Liver (tissue), 9 donors: Measurements from ENCODE around the gene STAT3. TPM values are rescaled to one million over a fixed set of nuclear protein-coding genes. Genes with fewer than 3 reads are reported as not detected.

ENCODE experiments used
- DNase-seq: peaks from one replicate; pipeline ENCODE4 v3.0.0-alpha.2; 2017; ENCODE audit warnings: low spot score
- H3K27ac ChIP-seq, 2 donors: one replicate each; pipeline ENCODE4 v1.7.0; 2013; ENCODE audit warnings: inconsistent platforms in 2 of 2, low read length in 2 of 2, control low read depth in 1 of 2, low read depth in 1 of 2, mild to moderate bottlenecking in 1 of 2
- H3K27me3 ChIP-seq, 4 donors: one replicate each; pipeline versions ENCODE4 v1.6.1 to v1.7.0; 2013; ENCODE audit warnings: low read length in 3 of 4, inconsistent platforms in 1 of 4, mild to moderate bottlenecking in 1 of 4, moderate library complexity in 1 of 4; ENCODE audit not compliant: control insufficient read depth in 4 of 4, insufficient read depth in 4 of 4
- H3K36me3 ChIP-seq, 4 donors: one replicate each; pipeline versions ENCODE4 v1.6.1 to v1.7.0; 2013; ENCODE audit warnings: low read length in 3 of 4, mild to moderate bottlenecking in 3 of 4, low read depth in 1 of 4, moderate library complexity in 1 of 4; ENCODE audit not compliant: control insufficient read depth in 4 of 4, insufficient read depth in 3 of 4
- H3K4me1 ChIP-seq, 4 donors: one replicate each; pipeline versions ENCODE4 v1.6.1 to v1.7.0; 2013; ENCODE audit warnings: low read length in 3 of 4, mild to moderate bottlenecking in 3 of 4, moderate library complexity in 1 of 4; ENCODE audit not compliant: control insufficient read depth in 4 of 4, insufficient read depth in 4 of 4
- H3K4me3 ChIP-seq, 3 donors: one replicate each; pipeline versions ENCODE4 v1.6.1 to v1.7.0; 2013; ENCODE audit warnings: low read length in 3 of 3, control low read depth in 1 of 3, low read depth in 1 of 3, mild to moderate bottlenecking in 1 of 3
- H3K9ac ChIP-seq, 2 donors: one replicate each; pipeline ENCODE4 v1.7.0; 2013; ENCODE audit warnings: low read length in 2 of 2, mild to moderate bottlenecking in 2 of 2, moderate library complexity in 2 of 2, control low read depth in 1 of 2, low read depth in 1 of 2
- H3K9me3 ChIP-seq, 4 donors: one replicate each; pipeline versions ENCODE4 v1.6.1 to v1.7.0; 2013; ENCODE audit warnings: low read length in 3 of 4; ENCODE audit not compliant: control insufficient read depth in 4 of 4
- EGR1 ChIP-seq, 2 donors: IDR thresholded peaks; 2 replicates each; pipeline ENCODE4 v1.6.1; 2016 to 2018; ENCODE audit warnings: antibody characterized with exemption in 2 of 2, low read depth in 2 of 2
- FOXA1 ChIP-seq: IDR thresholded peaks from 2 replicates; pipeline ENCODE4 v1.6.1; 2016; ENCODE audit warnings: antibody characterized with exemption
- FOXA2 ChIP-seq: IDR thresholded peaks from 2 replicates; pipeline ENCODE4 v1.6.1; 2016; ENCODE audit warnings: antibody characterized with exemption
- GABPA ChIP-seq, 2 donors: IDR thresholded peaks in 1 of 2; conservative IDR thresholded peaks in 1 of 2; 2 replicates each; pipeline ENCODE4 v1.6.1; 2016; ENCODE audit warnings: antibody characterized with exemption in 2 of 2, mild to moderate bottlenecking in 1 of 2, moderate library complexity in 1 of 2
- HNF4A ChIP-seq, 2 donors: conservative IDR thresholded peaks; 2 replicates each; pipeline ENCODE4 v1.6.1; 2016; ENCODE audit warnings: antibody characterized with exemption in 2 of 2, mild to moderate bottlenecking in 2 of 2
- HNF4G ChIP-seq: IDR thresholded peaks from 2 replicates; pipeline ENCODE4 v1.6.1; 2016; ENCODE audit warnings: antibody characterized with exemption
- JUND ChIP-seq, 2 donors: IDR thresholded peaks; 2 replicates each; pipeline ENCODE4 v1.6.1; 2016; ENCODE audit warnings: antibody characterized with exemption in 2 of 2
- NR2F2 ChIP-seq: IDR thresholded peaks from 2 replicates; pipeline ENCODE4 v1.6.1; 2016; ENCODE audit warnings: antibody characterized with exemption
- RAD21 ChIP-seq, 2 donors: IDR thresholded peaks; 2 replicates each; pipeline ENCODE4 v1.6.1; 2016; ENCODE audit warnings: antibody characterized with exemption in 2 of 2, mild to moderate bottlenecking in 2 of 2
- REST ChIP-seq: IDR thresholded peaks from 2 replicates; pipeline ENCODE4 v1.6.1; 2016; ENCODE audit warnings: antibody characterized with exemption, mild to moderate bottlenecking
- RXRA ChIP-seq, 2 donors: IDR thresholded peaks; 2 replicates each; pipeline ENCODE4 v1.6.1; 2017 to 2018; ENCODE audit warnings: antibody characterized with exemption in 2 of 2, mild to moderate bottlenecking in 1 of 2
- SP1 ChIP-seq: IDR thresholded peaks from 2 replicates; pipeline ENCODE4 v1.6.1; 2018; ENCODE audit warnings: antibody characterized with exemption, mild to moderate bottlenecking
- TAF1 ChIP-seq: conservative IDR thresholded peaks from 2 replicates; pipeline ENCODE4 v1.6.1; 2016; ENCODE audit warnings: antibody characterized with exemption, mild to moderate bottlenecking
- YY1 ChIP-seq: IDR thresholded peaks from 2 replicates; pipeline ENCODE4 v1.6.1; 2016; ENCODE audit warnings: antibody characterized with exemption, mild to moderate bottlenecking
- WGBS: extraction: QIAGEN DNeasy Blood & Tissue Kit; methylation state at CpG from one replicate; pipeline ENCODE4 v1.1.7; 2013; 5-methylcytosine and 5-hydroxymethylcytosine counted together
- polyA plus RNA-seq, 2 donors: library from polyadenylated mRNA; stranded (reverse) in 1 of 2; unstranded in 1 of 2; fragments of 200-250 nt in 1 of 2; fragments of >200 nt in 1 of 2; fragmentation: Nextera tagmentation in 1 of 2; extraction: Ambion mirVana in 1 of 2; gene quantifications; one replicate each; pipeline versions ENCODE4 v1.2.1 to v1.2.3, GENCODE V29; 2013 to 2015
- total RNA-seq, 2 donors: library from RNA; depleted of rRNA; stranded (reverse); fragments of >200 nt; gene quantifications; one replicate each; pipeline ENCODE4 v1.2.3, GENCODE V29; 2014
- TF ChIP-seq, protein P1 (sequence below): fragments of 150-350 bp; IDR thresholded peaks from 2 replicates; pipeline ENCODE4 v1.5.1; 2017; ENCODE audit warnings: improper control_type of control experiment, low read depth, low read length; ENCODE audit not compliant: missing input control
- TF ChIP-seq, protein P2 (sequence below): IDR thresholded peaks from 2 replicates; pipeline ENCODE4 v1.6.1; 2016; ENCODE audit warnings: antibody characterized with exemption
- TF ChIP-seq, protein P3 (sequence below): IDR thresholded peaks from 2 replicates; pipeline ENCODE4 v1.6.1; 2016; ENCODE audit warnings: antibody characterized with exemption
- donor health status: healthy.
- donor health status: healthy.
- donor health status: healthy.
- donor health status: healthy.
- donor health status: healthy.

Gene STAT3
- total and polyA plus RNA-seq, 4 donors = 68.7 to 301 (median 114) TPM

- H3K9me3 ChIP-seq = no peaks in the 10 kb centered on the region
- H3K36me3 ChIP-seq = no peaks in the 10 kb centered on the region
- no peak overlapping the region for H3K9ac ChIP-seq
- WGBS = 37% methylated on average over 4 of the region's 4 CpGs
- H3K27ac ChIP-seq = no peak overlapping the region
- H3K27me3 ChIP-seq = no peaks in the 10 kb centered on the region
- TF ChIP-seq, protein P1, sequence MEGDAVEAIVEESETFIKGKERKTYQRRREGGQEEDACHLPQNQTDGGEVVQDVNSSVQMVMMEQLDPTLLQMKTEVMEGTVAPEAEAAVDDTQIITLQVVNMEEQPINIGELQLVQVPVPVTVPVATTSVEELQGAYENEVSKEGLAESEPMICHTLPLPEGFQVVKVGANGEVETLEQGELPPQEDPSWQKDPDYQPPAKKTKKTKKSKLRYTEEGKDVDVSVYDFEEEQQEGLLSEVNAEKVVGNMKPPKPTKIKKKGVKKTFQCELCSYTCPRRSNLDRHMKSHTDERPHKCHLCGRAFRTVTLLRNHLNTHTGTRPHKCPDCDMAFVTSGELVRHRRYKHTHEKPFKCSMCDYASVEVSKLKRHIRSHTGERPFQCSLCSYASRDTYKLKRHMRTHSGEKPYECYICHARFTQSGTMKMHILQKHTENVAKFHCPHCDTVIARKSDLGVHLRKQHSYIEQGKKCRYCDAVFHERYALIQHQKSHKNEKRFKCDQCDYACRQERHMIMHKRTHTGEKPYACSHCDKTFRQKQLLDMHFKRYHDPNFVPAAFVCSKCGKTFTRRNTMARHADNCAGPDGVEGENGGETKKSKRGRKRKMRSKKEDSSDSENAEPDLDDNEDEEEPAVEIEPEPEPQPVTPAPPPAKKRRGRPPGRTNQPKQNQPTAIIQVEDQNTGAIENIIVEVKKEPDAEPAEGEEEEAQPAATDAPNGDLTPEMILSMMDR = peak; percentile 81
- TF ChIP-seq REST (no peak), RAD21 (IDR thresholded peaks at IDR 0.05) (peak; percentile 86 to 92), EGR1 (IDR thresholded peaks at IDR 0.05; ENCODE audit: low read depth in 2 of 2) (no peak), SP1 (peak; percentile 30)
- TF ChIP-seq, protein P2, sequence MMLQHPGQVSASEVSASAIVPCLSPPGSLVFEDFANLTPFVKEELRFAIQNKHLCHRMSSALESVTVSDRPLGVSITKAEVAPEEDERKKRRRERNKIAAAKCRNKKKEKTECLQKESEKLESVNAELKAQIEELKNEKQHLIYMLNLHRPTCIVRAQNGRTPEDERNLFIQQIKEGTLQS = no peak
- H3K4me1 ChIP-seq = peaks cover 0 to 7% (median 4%) of the 10 kb centered on the region in 4 donors
- H3K4me3 ChIP-seq = no peak overlapping the region
- no peak for DNase-seq
Measured at GRCh38 chr17:42428141-42428944, 40.1 kb upstream of the STAT3 start.

DNA sequence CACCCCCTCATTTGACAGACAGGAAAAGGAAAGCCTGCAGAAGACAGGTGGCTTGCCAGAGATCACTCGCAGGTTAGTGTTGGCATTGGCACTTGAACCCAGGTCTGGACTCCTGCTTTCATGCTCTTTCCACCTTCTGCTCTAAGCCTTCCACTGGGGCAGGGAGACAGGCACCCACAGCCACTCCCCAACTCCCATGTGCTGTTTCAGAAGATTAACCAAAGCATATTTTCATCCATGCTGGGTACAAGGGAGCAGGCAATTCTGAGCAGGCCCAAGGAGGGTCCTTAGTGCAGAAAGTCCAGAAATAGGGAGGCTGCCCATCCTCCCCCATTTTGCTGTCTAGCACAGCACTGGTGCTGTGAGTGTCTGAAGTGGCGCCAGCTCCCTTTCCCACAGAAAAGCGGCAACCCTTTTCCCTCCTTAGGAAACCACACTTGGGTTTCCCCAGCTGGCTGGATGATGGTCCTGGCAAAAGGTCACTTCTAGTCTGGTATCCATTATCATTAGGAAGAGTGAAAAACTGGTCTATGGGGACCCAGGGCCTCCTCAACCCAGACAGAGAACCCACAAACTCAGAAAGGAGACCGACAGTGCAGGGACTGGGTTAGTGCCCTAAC, 36.9 kb upstream of the STAT3 start:
- no peak overlapping the region for H3K27ac ChIP-seq
- H3K27me3 ChIP-seq = peaks cover 0 to 4% (median 0%) of the 10 kb centered on the region in 4 donors
- H3K9ac ChIP-seq = no peak overlapping the region
- H3K36me3 ChIP-seq = no peaks in the 10 kb centered on the region
- no peak overlapping the region for H3K4me3 ChIP-seq
- no peaks in the 10 kb centered on the region for H3K9me3 ChIP-seq
- H3K4me1 ChIP-seq = peaks cover 5 to 17% (median 11%) of the 10 kb centered on the region in 4 donors
- no peak for DNase-seq
- WGBS = 91% methylated on average over 4 of the region's 4 CpGs
- TF ChIP-seq NR2F2 (no peak), YY1 (no peak), RXRA (IDR thresholded peaks at IDR 0.05) (no peak), FOXA1 (no peak), HNF4A (conservative IDR thresholded peaks at IDR 0.05) (no peak), SP1 (no peak), GABPA (IDR thresholded peaks at IDR 0.05 in 1 of 2, conservative IDR thresholded peaks at IDR 0.05 in 1 of 2) (no peak), JUND (IDR thresholded peaks at IDR 0.05) (no peak), EGR1 (IDR thresholded peaks at IDR 0.05; ENCODE audit: low read depth in 2 of 2) (no peak), RAD21 (IDR thresholded peaks at IDR 0.05) (no peak), REST (no peak), FOXA2 (no peak), TAF1 (no peak), HNF4G (no peak)
- TF ChIP-seq, protein P2 = no peak
- TF ChIP-seq, protein P1 = no peak
- TF ChIP-seq, protein P3, sequence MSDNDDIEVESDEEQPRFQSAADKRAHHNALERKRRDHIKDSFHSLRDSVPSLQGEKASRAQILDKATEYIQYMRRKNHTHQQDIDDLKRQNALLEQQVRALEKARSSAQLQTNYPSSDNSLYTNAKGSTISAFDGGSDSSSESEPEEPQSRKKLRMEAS = no peak
